Neutrophil (primary cell): ENCODE data around the gene PTGDR2.
"Not testable (repeated sequence)": the region's sequence is repeated elsewhere in the genome, so short reads cannot be mapped to it uniquely, and the experiment has no call there.

Experiments
- H3K27ac ChIP-seq: fragments of 200-600 bp; sonication (generic); 2 replicates; pipeline ENCODE4 v1.5.1; 2016; ENCODE audit warnings: mild to moderate bottlenecking, moderate library complexity
- H3K27me3 ChIP-seq: fragments of 200-600 bp; sonication (generic); 2 replicates; pipeline ENCODE4 v1.6.0; 2016; ENCODE audit warnings: mild to moderate bottlenecking
- H3K36me3 ChIP-seq: fragments of 200-600 bp; sonication (generic); 2 replicates; pipeline ENCODE4 v1.5.1; 2017
- H3K4me1 ChIP-seq, 2 experiments: fragments of 200-600 bp in 1 of 2; sonication (generic) in 1 of 2; 1 replicate in 1 of 2; 2 replicates in 1 of 2; pipeline versions ENCODE4 v1.5.1 to v1.6.1; 2013 to 2016; ENCODE audit warnings: low read depth in 1 of 2, low read length in 1 of 2, mild to moderate bottlenecking in 1 of 2, moderate library complexity in 1 of 2; ENCODE audit not compliant: control insufficient read depth in 1 of 2, insufficient read depth in 1 of 2
- H3K4me3 ChIP-seq, 2 experiments: fragments of 200-600 bp in 1 of 2; sonication (generic) in 1 of 2; 1 replicate in 1 of 2; 2 replicates in 1 of 2; pipeline ENCODE4 v1.5.1; 2013 to 2016; ENCODE audit warnings: low read depth in 1 of 2, low read length in 1 of 2, mild to moderate bottlenecking in 1 of 2, moderate library complexity in 1 of 2
- H3K9me3 ChIP-seq: fragments of 200-600 bp; sonication (generic); 2 replicates; pipeline ENCODE4 v1.5.1; 2016
- CTCF ChIP-seq: fragments of 200-600 bp; sonication (generic); IDR thresholded peaks from 2 replicates; pipeline ENCODE4 v1.5.1; 2016; ENCODE audit warnings: antibody characterized with exemption

PTGDR2 gene

GRCh38 chr11:60831143-60831500 is 24.6 kb downstream of the PTGDR2 start:
- Histone ChIP-seq H3K27me3 (peaks cover 20% of the 10 kb centered on the region), H3K4me1 (no peaks in the 10 kb centered on the region), H3K36me3 (no peaks in the 10 kb centered on the region), H3K4me3 (no peak overlapping the region), H3K27ac (no peak overlapping the region), H3K9me3 (no peaks in the 10 kb centered on the region)
- peak; percentile 76 for TF ChIP-seq CTCF

DNA sequence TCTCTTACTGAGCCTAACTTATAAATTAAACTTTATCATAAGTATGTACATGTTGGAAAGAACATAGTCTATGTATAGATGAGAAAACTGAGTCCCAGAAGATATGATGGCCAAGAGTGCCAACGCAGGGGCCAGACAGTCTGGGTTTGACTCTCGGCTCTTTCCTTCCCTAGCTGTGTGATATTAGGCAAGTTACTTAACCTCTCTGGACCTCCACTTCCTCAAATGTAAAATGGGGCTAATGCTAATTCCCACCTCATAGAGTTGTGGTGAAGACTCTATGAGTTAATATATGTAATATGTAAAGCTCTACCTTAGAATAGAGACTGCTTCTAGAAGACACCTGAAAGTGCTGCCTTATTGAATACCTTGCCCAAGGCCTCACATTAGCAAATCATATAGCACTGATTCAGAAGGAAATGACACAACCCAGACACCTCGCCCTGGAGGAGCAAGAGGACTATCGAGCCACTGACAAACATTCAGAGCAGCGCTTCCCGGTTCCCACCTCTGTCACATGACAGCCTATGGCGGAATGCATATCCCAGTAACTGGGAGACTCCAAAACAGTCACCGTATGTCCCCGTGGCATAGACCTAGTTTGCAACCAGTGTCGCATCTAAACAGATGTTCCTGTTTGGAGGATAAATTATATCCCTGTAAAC is 25.1 kb downstream of the PTGDR2 start:
- Histone ChIP-seq H3K4me3 (no peak overlapping the region), H3K36me3 (no peaks in the 10 kb centered on the region), H3K9me3 (no peaks in the 10 kb centered on the region), H3K27ac (no peak overlapping the region), H3K27me3 (peaks cover 20% of the 10 kb centered on the region), H3K4me1 (no peaks in the 10 kb centered on the region)
- no peak for TF ChIP-seq CTCF

DNA sequence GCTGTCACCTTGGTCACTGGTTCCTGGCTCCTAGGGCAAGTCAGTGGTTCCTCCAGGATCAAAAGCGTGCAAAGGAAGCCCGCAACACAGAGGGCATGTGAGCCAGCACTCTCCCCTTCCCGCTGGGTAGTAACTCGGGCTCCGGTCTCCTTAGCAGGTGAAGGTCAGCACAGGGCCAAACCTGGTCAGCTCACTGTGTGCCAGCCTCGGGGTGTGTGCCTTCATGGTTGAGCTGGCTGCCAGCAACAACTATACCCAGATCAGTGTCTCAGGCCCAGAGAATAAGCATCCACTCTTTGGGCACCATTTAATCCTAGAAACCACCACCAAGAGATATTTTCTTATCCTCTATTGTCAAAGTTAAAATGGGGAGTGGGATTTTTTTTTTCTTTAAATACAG is 30.0 kb downstream of the PTGDR2 start:
- no peak overlapping the region for H3K27ac ChIP-seq
- H3K27me3 ChIP-seq: peaks cover 5% of the 10 kb centered on the region
- no peaks in the 10 kb centered on the region for H3K9me3 ChIP-seq
- no peaks in the 10 kb centered on the region for H3K36me3 ChIP-seq
- H3K4me3 ChIP-seq: no peak overlapping the region
- TF ChIP-seq CTCF: no peak
- H3K4me1 ChIP-seq: no peaks in the 10 kb centered on the region

- no peak for TF ChIP-seq CTCF
- no peaks in the 10 kb centered on the region for H3K36me3 ChIP-seq
- no peaks in the 10 kb centered on the region for H3K9me3 ChIP-seq
- H3K4me3 ChIP-seq: no peak overlapping the region
- no peak overlapping the region for H3K27ac ChIP-seq
- H3K27me3 ChIP-seq: peaks cover 5% of the 10 kb centered on the region
- H3K4me1 ChIP-seq: no peaks in the 10 kb centered on the region
Observed at GRCh38 chr11:60825118-60825517, 30.6 kb downstream of the PTGDR2 start.

GRCh38 chr11:60823745-60824306 is 31.9 kb downstream of the PTGDR2 start:
- not testable (repeated sequence) for H3K4me1 ChIP-seq, H3K27me3 ChIP-seq, H3K27ac ChIP-seq, H3K9me3 ChIP-seq, H3K4me3 ChIP-seq, H3K36me3 ChIP-seq

GRCh38 chr11:60821827-60822599 is 33.7 kb downstream of the PTGDR2 start:
- Histone ChIP-seq H3K27me3 (peaks cover 5% of the 10 kb centered on the region), H3K27ac (no peak overlapping the region), H3K4me3 (no peak overlapping the region), H3K9me3 (no peaks in the 10 kb centered on the region), H3K36me3 (no peaks in the 10 kb centered on the region), H3K4me1 (no peaks in the 10 kb centered on the region)
- no peak for TF ChIP-seq CTCF
